HG03558 (cell line): ENCODE data around the gene PCDH10.

ENCODE experiments used
- ATAC-seq: cut with Tn5 transposase; IDR thresholded peaks from one replicate; pipeline ENCODE4 v1.9.1; 2021; ENCODE audit warnings: moderate number of reproducible peaks; ENCODE audit not compliant: unreplicated experiment; ENCODE audit errors: extremely low read depth

PCDH10 gene

GRCh38 chr4:133147921-133148689 is 989 bp upstream of the PCDH10 start:
- ATAC-seq: no peak

GRCh38 chr4:133149364-133149695 is 236 bp downstream of the PCDH10 start:
- no peak for ATAC-seq

GRCh38 chr4:133149932-133150471 is 908 bp downstream of the PCDH10 start:
- no peak for ATAC-seq

- no peak for ATAC-seq
Observed at GRCh38 chr4:133150486-133151340, 1.6 kb downstream of the PCDH10 start.

- ATAC-seq: no peak
Observed at GRCh38 chr4:133151341-133151690, 2.2 kb downstream of the PCDH10 start.

GRCh38 chr4:133151691-133152329 is 2.7 kb downstream of the PCDH10 start:
- no peak for ATAC-seq

GRCh38 chr4:133152330-133152821 is 3.3 kb downstream of the PCDH10 start:
- ATAC-seq: no peak

GRCh38 chr4:133152831-133153481 is 3.9 kb downstream of the PCDH10 start:
- no peak for ATAC-seq

- no peak for ATAC-seq
Observed at GRCh38 chr4:133154725-133155124, 5.6 kb downstream of the PCDH10 start.

GRCh38 chr4:133156096-133156495 is 7.0 kb downstream of the PCDH10 start:
- ATAC-seq: no peak

- ATAC-seq: no peak
Observed at GRCh38 chr4:133156556-133156955, 7.5 kb downstream of the PCDH10 start.

- ATAC-seq: no peak
Observed at GRCh38 chr4:133157460-133158160, 8.5 kb downstream of the PCDH10 start.

- ATAC-seq: no peak
Observed at GRCh38 chr4:133160853-133161252, 11.8 kb downstream of the PCDH10 start.

GRCh38 chr4:133161570-133162295 is 12.6 kb downstream of the PCDH10 start:
- no peak for ATAC-seq

GRCh38 chr4:133162941-133163340 is 13.8 kb downstream of the PCDH10 start:
- no peak for ATAC-seq

GRCh38 chr4:133178956-133179355 is 29.9 kb downstream of the PCDH10 start:
- ATAC-seq: no peak

- ATAC-seq: no peak
Observed at GRCh38 chr4:133186210-133186609, 37.1 kb downstream of the PCDH10 start.

- no peak for ATAC-seq
Observed at GRCh38 chr4:133186845-133187244, 37.8 kb downstream of the PCDH10 start.
